HepG2 (cell line): ENCODE measurements around the gene ARIH2. TPM values are rescaled to one million over a fixed set of nuclear protein-coding genes. Genes with fewer than 3 reads are reported as not detected.

Experiments
- AKNA ChIP-seq: sonication (generic); formaldehyde crosslinking; IDR thresholded peaks from 2 replicates; pipeline ENCODE4 v1.4.0; 2020; ENCODE audit warnings: missing genetic modification reagents, borderline replicate concordance
- ATF6 ChIP-seq: sonication (generic); formaldehyde crosslinking; conservative IDR thresholded peaks from 2 replicates; pipeline ENCODE4 v1.4.0; 2020; ENCODE audit warnings: missing genetic modification reagents
- BATF2 ChIP-seq: sonication (generic); formaldehyde crosslinking; IDR thresholded peaks from 2 replicates; pipeline ENCODE4 v1.8.0; 2022; ENCODE audit warnings: mild to moderate bottlenecking, missing genetic modification reagents, moderate library complexity
- CERS6 ChIP-seq: sonication (generic); formaldehyde crosslinking; IDR thresholded peaks from 2 replicates; pipeline ENCODE4 v1.5.0; 2020; ENCODE audit warnings: missing genetic modification reagents
- E2F1 ChIP-seq: sonication (generic); formaldehyde crosslinking; IDR thresholded peaks from 2 replicates; pipeline ENCODE4 v1.5.0; 2020; ENCODE audit warnings: missing genetic modification reagents
- FUBP1 ChIP-seq: sonication (generic); formaldehyde crosslinking; IDR thresholded peaks from 2 replicates; pipeline ENCODE4 v1.5.1; 2020; ENCODE audit warnings: missing genetic modification reagents, mild to moderate bottlenecking, borderline replicate concordance
- NFATC3 ChIP-seq: sonication (generic); formaldehyde crosslinking; IDR thresholded peaks from 2 replicates; pipeline ENCODE4 v1.5.1; 2020; ENCODE audit warnings: mild to moderate bottlenecking, missing genetic modification reagents
- RBM39 ChIP-seq: fragments of 200-400 bp; formaldehyde crosslinking; IDR thresholded peaks from one replicate; pipeline ENCODE4 v1.6.1; 2018; ENCODE audit warnings: antibody characterized with exemption, mild to moderate bottlenecking, low read depth, low read length; ENCODE audit not compliant: poor library complexity, severe bottlenecking
- SAFB2 ChIP-seq: sonication (generic); formaldehyde crosslinking; IDR thresholded peaks from 2 replicates; pipeline ENCODE4 v1.5.1; 2020; ENCODE audit warnings: missing genetic modification reagents, low read depth, mild to moderate bottlenecking, borderline replicate concordance
- TOE1 ChIP-seq: sonication (generic); formaldehyde crosslinking; IDR thresholded peaks from 2 replicates; pipeline ENCODE4 v1.4.0; 2020; ENCODE audit warnings: mild to moderate bottlenecking, missing genetic modification reagents
- ZBTB2 ChIP-seq: sonication (generic); formaldehyde crosslinking; IDR thresholded peaks from 2 replicates; pipeline ENCODE4 v1.8.0; 2022; ENCODE audit warnings: low read depth, missing genetic modification reagents
- ZNF121 ChIP-seq: sonication (generic); formaldehyde crosslinking; IDR thresholded peaks from 2 replicates; pipeline ENCODE4 v1.5.0; 2020; ENCODE audit warnings: mild to moderate bottlenecking, missing genetic modification reagents
- ZNF317 ChIP-seq: sonication (generic); formaldehyde crosslinking; IDR thresholded peaks from 2 replicates; pipeline ENCODE4 v1.5.0; 2020; ENCODE audit warnings: mild to moderate bottlenecking, missing genetic modification reagents
- ZNF773 ChIP-seq: sonication (generic); formaldehyde crosslinking; IDR thresholded peaks from 2 replicates; pipeline ENCODE4 v1.4.0; 2020; ENCODE audit warnings: missing genetic modification reagents, borderline replicate concordance
- polyA plus RNA-seq, 8 experiments: library from polyadenylated mRNA; depleted of rRNA in 3 of 8; stranded (reverse) in 7 of 8; unstranded in 1 of 8; fragments of >200 nt; fragmentation: Illumina TruSeq in 4 of 8; extraction: Trizol in 4 of 8; gene quantifications; 2 replicates each; pipeline versions ENCODE4 v1.2.1 to v1.2.3, GENCODE V29; 2011 to 2016; ENCODE audit warnings: low read depth in 4 of 8, missing spikeins in 1 of 8, mixed read lengths in 1 of 8; ENCODE audit not compliant: insufficient read depth in 1 of 8
- total RNA-seq, 5 experiments: library from RNA; depleted of rRNA; stranded (reverse); fragments of >200 nt; fragmentation: Illumina TruSeq; extraction: Trizol; gene quantifications; 2 replicates each; pipeline ENCODE4 v1.2.3, GENCODE V29; 2016; ENCODE audit warnings: low read depth in 1 of 5

ARIH2 gene
- total and polyA plus RNA-seq, 2 of the 13 experiments (the other 11 are each of a cell fraction or from before 2014, with no cell fraction given), result 64.8 to 83.3 TPM

GRCh38 chr3:49007068-49007770 lies 88.6 kb downstream of the ARIH2 start, which contains the start of gene WDR6 (continued):
- TF ChIP-seq NFATC3 (CRISPR knock-in tag) (0 out of 2 replicates have a peak, but pooled peaks have one; percentile 8), ZBTB2 (CRISPR knock-in tag) (peak; percentile 40), TOE1 (CRISPR knock-in tag) (no peak), CERS6 (CRISPR knock-in tag) (no peak), AKNA (no peak), ATF6 (CRISPR knock-in tag) (no peak), SAFB2 (CRISPR knock-in tag) (0 out of 2 replicates have a peak, but pooled peaks have one; percentile 57), FUBP1 (CRISPR knock-in tag) (no peak), RBM39 (peak; percentile 90), E2F1 (peak; percentile 88), ZNF317 (CRISPR knock-in tag) (peak; percentile 88), BATF2 (0 out of 2 replicates have a peak, but pooled peaks have one; percentile 5), ZNF121 (CRISPR knock-in tag) (no peak), ZNF773 (CRISPR knock-in tag) (no peak)
